A549 (cell line): ENCODE results near the gene SERBP1.

ENCODE experiments used
- CTCF ChIP-seq: fragments of >200 bp; sonication (Bioruptor Twin); formaldehyde crosslinking; IDR thresholded peaks from 3 replicates; pipeline ENCODE4 v1.5.1; 2016
- KDM1A ChIP-seq: fragments of 200-600 bp; sonication (generic); IDR thresholded peaks from 2 replicates; pipeline ENCODE4 v1.6.1; 2016; ENCODE audit warnings: low read depth, mild to moderate bottlenecking
- POLR2A ChIP-seq: IDR thresholded peaks from 2 replicates; pipeline ENCODE4 v1.6.1; 2012; ENCODE audit warnings: mild to moderate bottlenecking, low read length
- SMC3 ChIP-seq: fragments of >200 bp; sonication (Bioruptor Twin); formaldehyde crosslinking; IDR thresholded peaks from 3 replicates; pipeline ENCODE4 v1.6.1; 2018; ENCODE audit warnings: inconsistent platforms
- USF2 ChIP-seq: fragments of 450-650 bp; IDR thresholded peaks from 2 replicates; pipeline ENCODE4 v1.6.1; 2014; ENCODE audit warnings: antibody characterized with exemption
- ZFP36 ChIP-seq: fragments of 450-650 bp; IDR thresholded peaks from 2 replicates; pipeline ENCODE4 v1.6.1; 2014; ENCODE audit warnings: borderline replicate concordance; ENCODE audit not compliant: partially characterized antibody
- TF ChIP-seq, protein P1 (sequence below): IDR thresholded peaks from 2 replicates; pipeline ENCODE4 v1.6.1; 2012; ENCODE audit warnings: low read depth, borderline replicate concordance

DNA sequence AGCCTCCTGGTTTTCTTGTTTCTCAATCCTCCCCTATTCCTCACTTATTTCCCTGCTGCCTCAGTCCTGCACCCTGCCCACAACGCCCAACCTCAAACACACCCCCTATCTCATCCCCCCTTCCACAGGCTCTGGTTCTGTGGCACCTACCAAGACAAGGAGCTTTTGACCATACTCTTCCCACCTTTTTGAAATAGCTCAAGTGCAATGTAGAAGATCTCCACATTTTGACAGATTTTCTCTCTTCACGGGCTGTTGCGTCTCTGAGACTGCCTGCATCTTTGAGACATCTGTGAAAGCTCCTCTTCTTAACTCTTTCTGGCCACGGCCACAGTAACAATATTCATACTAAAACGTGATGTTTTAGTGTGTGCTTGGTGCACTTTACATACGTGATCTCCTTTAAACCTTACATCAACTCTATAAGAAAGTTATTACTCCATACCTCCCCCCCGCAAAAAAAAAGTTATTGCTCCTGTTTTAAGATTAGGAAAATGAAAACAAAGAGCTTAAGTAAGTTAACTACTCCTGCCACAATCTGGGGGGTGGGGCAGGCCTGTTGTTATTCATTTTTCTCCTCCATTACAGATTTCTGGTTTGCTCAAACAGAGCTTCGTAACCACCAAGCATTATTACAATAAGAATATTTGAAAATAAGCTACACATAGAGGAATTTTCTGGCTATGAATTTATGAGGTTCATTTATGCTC is 1.8 kb upstream of the SERBP1 start:
- TF ChIP-seq SMC3 (no peak), CTCF (no peak), POLR2A (no peak), ZFP36 (no peak), USF2 (no peak), KDM1A (no peak)
- TF ChIP-seq, protein P1, sequence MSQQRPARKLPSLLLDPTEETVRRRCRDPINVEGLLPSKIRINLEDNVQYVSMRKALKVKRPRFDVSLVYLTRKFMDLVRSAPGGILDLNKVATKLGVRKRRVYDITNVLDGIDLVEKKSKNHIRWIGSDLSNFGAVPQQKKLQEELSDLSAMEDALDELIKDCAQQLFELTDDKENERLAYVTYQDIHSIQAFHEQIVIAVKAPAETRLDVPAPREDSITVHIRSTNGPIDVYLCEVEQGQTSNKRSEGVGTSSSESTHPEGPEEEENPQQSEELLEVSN, result no peak
